A549 treated with DMSO at 1 μM for 4 hours (cell line): ENCODE results near the gene PLEKHF1. TPM values are rescaled to one million over a fixed set of nuclear protein-coding genes. Genes with fewer than 3 reads are reported as not detected.

Experiments
- total RNA-seq: library from RNA; stranded (reverse); fragments of 200-300 nt; extraction: Qiagen RNA extraction; gene quantifications from 5 replicates; pipeline ENCODE4 v1.2.3, GENCODE V29; 2022; ENCODE audit warnings: low read depth

Gene PLEKHF1
- 9.0 to 10.6 TPM (median 9.4 TPM) in 5 replicates for total RNA-seq

GRCh38 chr19:29665215-29665825 is at the start of gene PLEKHF1:
PLEKHF1 (plus strand) TSS chr19:29665461; CDS start chr19:29673840, 8,379 bp downstream.

GRCh38 chr19:29714953-29715700 is 49.9 kb downstream of the PLEKHF1 start, which contains the start of gene C19orf12:
C19orf12 (minus strand) TSS chr19:29715261; CDS start chr19:29708413, 6,848 bp downstream.

Other genes starting within 250 kb of the PLEKHF1 start
- gene VSTM2B, start 139.5 kb upstream of the PLEKHF1 start, total RNA-seq = not detected in 5 replicates
- gene POP4, start 59.2 kb upstream of the PLEKHF1 start, total RNA-seq = 196 to 202 TPM (median 197 TPM) in 5 replicates
- gene C19orf12, start 49.8 kb downstream of the PLEKHF1 start, total RNA-seq = 36.9 to 52.0 TPM (median 49.1 TPM) in 5 replicates
- gene CCNE1, start 146.5 kb downstream of the PLEKHF1 start, total RNA-seq = 25.8 to 32.8 TPM (median 27.8 TPM) in 5 replicates